SU-DHL-6 (cell line): ENCODE data around the gene COBL.

Experiments
- H2AFZ ChIP-seq: fragments of 200-600 bp; sonication (generic); 2 replicates; pipeline ENCODE4 v1.6.1; 2014; ENCODE audit warnings: low read depth, mild to moderate bottlenecking, moderate library complexity, mixed read lengths, antibody characterized with exemption, low read length; ENCODE audit not compliant: severe bottlenecking
- H3F3A ChIP-seq: fragments of 200-600 bp; shearing (Covaris generic); 2 replicates; pipeline ENCODE4 v1.6.0; 2016; ENCODE audit warnings: antibody characterized with exemption, mild to moderate bottlenecking; ENCODE audit not compliant: insufficient read depth
- H3K27ac ChIP-seq: fragments of 200-600 bp; sonication (generic); 2 replicates; pipeline ENCODE4 v1.5.1; 2016; ENCODE audit warnings: low read depth, mild to moderate bottlenecking, low read length, moderate library complexity, mixed read lengths
- H3K27me3 ChIP-seq: fragments of 200-600 bp; sonication (generic), shearing (Covaris generic); 2 replicates; pipeline ENCODE4 v1.6.0; 2014; ENCODE audit warnings: mild to moderate bottlenecking, low read length
- H3K36me3 ChIP-seq: fragments of 200-600 bp; sonication (generic); 2 replicates; pipeline ENCODE4 v1.6.1; 2014; ENCODE audit warnings: mild to moderate bottlenecking, low read length, mixed read lengths
- H3K4me2 ChIP-seq: fragments of 300-600, 200-600 bp; shearing (Covaris generic), sonication (generic); 2 replicates; pipeline ENCODE4 v1.6.0; 2014; ENCODE audit warnings: low read length, low read depth, mild to moderate bottlenecking; ENCODE audit not compliant: poor library complexity, severe bottlenecking
- H3K4me3 ChIP-seq: fragments of 200-600 bp; sonication (generic); 2 replicates; pipeline ENCODE4 v1.5.1; 2014; ENCODE audit warnings: antibody characterized with exemption, low read length, mild to moderate bottlenecking, mixed read lengths; ENCODE audit not compliant: insufficient read depth, poor library complexity, severe bottlenecking
- H3K79me2 ChIP-seq: fragments of 200-600 bp; sonication (generic); 2 replicates; pipeline ENCODE4 v1.6.1; 2014; ENCODE audit warnings: mild to moderate bottlenecking, low read length, moderate library complexity; ENCODE audit not compliant: insufficient read depth
- H3K9ac ChIP-seq: fragments of 200-600 bp; sonication (generic); 2 replicates; pipeline ENCODE4 v1.7.0; 2014; ENCODE audit warnings: mild to moderate bottlenecking, low read length
- H3K9me2 ChIP-seq: fragments of 200-600 bp; sonication (generic); replicated peaks from 2 replicates; pipeline ENCODE4 v1.6.1; 2014; ENCODE audit warnings: low read length; ENCODE audit not compliant: insufficient read depth
- H3K9me3 ChIP-seq: fragments of 200-600 bp; sonication (generic); 2 replicates; pipeline ENCODE4 v1.6.1; 2014; ENCODE audit warnings: low read length, mixed read lengths; ENCODE audit not compliant: insufficient read depth
- H4K20me1 ChIP-seq: fragments of 200-600 bp; sonication (generic); 2 replicates; pipeline ENCODE4 v1.6.1; 2014; ENCODE audit warnings: low read depth, mild to moderate bottlenecking, antibody characterized with exemption, low read length, moderate library complexity, mixed read lengths
- CTCF ChIP-seq: fragments of 200-600 bp; sonication (generic); IDR thresholded peaks from one replicate; pipeline ENCODE4 v1.5.1; 2017; ENCODE audit warnings: antibody characterized with exemption, mild to moderate bottlenecking, low read length, moderate library complexity; ENCODE audit not compliant: insufficient read depth, poor library complexity, severe bottlenecking
- EZH2phosphoT487 ChIP-seq: fragments of 200-600 bp; sonication (generic), shearing (Covaris generic); conservative IDR thresholded peaks from 2 replicates; pipeline ENCODE4 v1.6.1; 2018; ENCODE audit warnings: mild to moderate bottlenecking, antibody characterized with exemption, low read length, moderate library complexity, mixed read lengths

Gene COBL

GRCh38 chr7:51082940-51083533, 233.6 kb downstream of the COBL start:
- no peak overlapping the region for H2AFZ ChIP-seq
- H3K9ac ChIP-seq = no peak overlapping the region
- H3K36me3 ChIP-seq = no peaks in the 10 kb centered on the region
- no peaks in the 10 kb centered on the region for H4K20me1 ChIP-seq
- no peaks in the 10 kb centered on the region for H3K79me2 ChIP-seq
- H3F3A ChIP-seq = no peaks in the 10 kb centered on the region
- no peaks in the 10 kb centered on the region for H3K9me3 ChIP-seq
- H3K4me3 ChIP-seq = no peak overlapping the region
- no peak overlapping the region for H3K27ac ChIP-seq
- TF ChIP-seq EZH2phosphoT487 = no peak
- no peak for TF ChIP-seq CTCF
- no peaks in the 10 kb centered on the region for H3K27me3 ChIP-seq
- no peak overlapping the region for H3K4me2 ChIP-seq
- no peaks in the 10 kb centered on the region for H3K9me2 ChIP-seq

GRCh38 chr7:51082096-51082840, 234.3 kb downstream of the COBL start:
- Histone ChIP-seq H2AFZ (no peak overlapping the region), H3K9me3 (no peaks in the 10 kb centered on the region), H3K4me3 (no peak overlapping the region), H3K9ac (no peak overlapping the region), H3K4me2 (no peak overlapping the region), H3K27ac (no peak overlapping the region), H3F3A (no peaks in the 10 kb centered on the region), H3K36me3 (no peaks in the 10 kb centered on the region), H3K9me2 (no peaks in the 10 kb centered on the region), H4K20me1 (no peaks in the 10 kb centered on the region), H3K27me3 (no peaks in the 10 kb centered on the region), H3K79me2 (no peaks in the 10 kb centered on the region)
- TF ChIP-seq EZH2phosphoT487 = no peak
- no peak for TF ChIP-seq CTCF

- Histone ChIP-seq H3K9me3 (no peaks in the 10 kb centered on the region), H3K27ac (no peak overlapping the region), H3K4me3 (no peak overlapping the region), H3K9me2 (no peaks in the 10 kb centered on the region), H3K36me3 (no peaks in the 10 kb centered on the region), H3K4me2 (no peak overlapping the region), H3K79me2 (no peaks in the 10 kb centered on the region), H4K20me1 (no peaks in the 10 kb centered on the region), H2AFZ (no peak overlapping the region), H3K9ac (no peak overlapping the region), H3F3A (no peaks in the 10 kb centered on the region), H3K27me3 (no peaks in the 10 kb centered on the region)
- TF ChIP-seq CTCF (no peak), EZH2phosphoT487 (no peak)
Measured at GRCh38 chr7:51081270-51081890, 235.2 kb downstream of the COBL start.
